GM12873 (cell line): ENCODE results near the gene CRTC3.
A peak's percentile ranks its signal among the peaks of the same experiment; 100 is the strongest.

Experiments
- TF ChIP-seq, protein P1 (sequence below): IDR thresholded peaks from 2 replicates; pipeline ENCODE4 v1.5.1; 2012; ENCODE audit warnings: low read depth, mild to moderate bottlenecking, moderate library complexity, low read length, control low read depth; ENCODE audit not compliant: insufficient read depth; ENCODE audit errors: missing control alignments

Gene CRTC3

DNA sequence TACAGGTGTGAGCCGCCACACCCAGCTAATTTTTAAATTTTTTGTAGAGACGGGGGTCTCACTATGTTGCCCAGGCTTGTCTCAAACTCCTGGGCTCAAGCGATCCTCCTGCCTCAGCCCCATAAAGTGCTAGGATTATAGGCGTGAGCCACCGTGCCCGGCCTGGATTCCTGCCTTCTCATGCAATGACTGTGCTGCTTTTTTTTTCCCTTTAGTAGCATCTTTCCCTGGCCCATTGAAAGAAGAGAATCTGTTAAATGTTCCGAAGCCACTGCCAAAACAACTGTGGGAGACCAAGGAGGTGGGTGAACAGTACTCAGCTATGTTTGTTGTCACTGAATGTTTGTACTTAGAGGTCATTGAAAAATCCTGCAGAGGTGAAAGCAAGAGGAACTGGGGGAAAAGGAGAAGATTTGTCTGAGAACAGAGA, 88.0 kb downstream of the CRTC3 start:
- TF ChIP-seq, protein P1, sequence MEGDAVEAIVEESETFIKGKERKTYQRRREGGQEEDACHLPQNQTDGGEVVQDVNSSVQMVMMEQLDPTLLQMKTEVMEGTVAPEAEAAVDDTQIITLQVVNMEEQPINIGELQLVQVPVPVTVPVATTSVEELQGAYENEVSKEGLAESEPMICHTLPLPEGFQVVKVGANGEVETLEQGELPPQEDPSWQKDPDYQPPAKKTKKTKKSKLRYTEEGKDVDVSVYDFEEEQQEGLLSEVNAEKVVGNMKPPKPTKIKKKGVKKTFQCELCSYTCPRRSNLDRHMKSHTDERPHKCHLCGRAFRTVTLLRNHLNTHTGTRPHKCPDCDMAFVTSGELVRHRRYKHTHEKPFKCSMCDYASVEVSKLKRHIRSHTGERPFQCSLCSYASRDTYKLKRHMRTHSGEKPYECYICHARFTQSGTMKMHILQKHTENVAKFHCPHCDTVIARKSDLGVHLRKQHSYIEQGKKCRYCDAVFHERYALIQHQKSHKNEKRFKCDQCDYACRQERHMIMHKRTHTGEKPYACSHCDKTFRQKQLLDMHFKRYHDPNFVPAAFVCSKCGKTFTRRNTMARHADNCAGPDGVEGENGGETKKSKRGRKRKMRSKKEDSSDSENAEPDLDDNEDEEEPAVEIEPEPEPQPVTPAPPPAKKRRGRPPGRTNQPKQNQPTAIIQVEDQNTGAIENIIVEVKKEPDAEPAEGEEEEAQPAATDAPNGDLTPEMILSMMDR, result no peak

DNA sequence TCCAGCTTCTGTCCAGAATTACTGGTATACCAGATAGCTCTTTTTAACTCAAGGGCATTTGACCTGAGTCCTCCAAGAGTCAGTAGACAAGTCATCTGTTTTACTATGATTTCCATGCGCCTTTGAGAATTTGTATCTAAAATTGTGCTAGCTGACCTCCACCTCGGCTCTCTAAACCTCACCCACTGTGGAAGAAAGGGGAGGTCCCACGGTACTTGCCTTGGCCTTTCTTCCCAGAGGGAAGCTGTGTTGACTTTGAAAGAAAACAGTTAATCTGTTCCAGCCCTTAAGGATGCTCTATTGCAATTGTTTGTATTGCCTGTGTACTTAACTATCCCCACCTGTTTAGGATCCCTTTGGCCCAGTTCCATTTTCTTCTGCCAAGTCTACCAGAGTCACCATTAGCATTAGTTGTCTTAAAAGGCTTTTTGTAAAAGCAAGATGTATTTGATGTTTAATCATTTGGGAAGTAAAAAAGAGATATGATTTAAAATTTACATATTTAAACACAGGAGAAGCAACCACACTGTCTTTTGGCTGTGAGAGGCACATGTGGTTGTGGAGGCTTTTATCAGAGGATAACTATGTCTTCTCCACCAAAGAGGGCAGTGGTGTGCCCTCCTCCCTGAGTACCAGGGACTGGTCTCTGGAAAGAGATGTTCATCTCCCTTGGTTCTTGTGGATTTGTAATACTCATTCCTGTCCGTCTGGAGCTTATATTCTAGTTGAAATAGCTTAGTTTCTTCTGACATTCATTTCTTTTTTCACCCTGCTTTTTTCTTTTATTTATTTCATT, 88.8 kb downstream of the CRTC3 start:
- TF ChIP-seq, protein P1, result peak; percentile 10

DNA sequence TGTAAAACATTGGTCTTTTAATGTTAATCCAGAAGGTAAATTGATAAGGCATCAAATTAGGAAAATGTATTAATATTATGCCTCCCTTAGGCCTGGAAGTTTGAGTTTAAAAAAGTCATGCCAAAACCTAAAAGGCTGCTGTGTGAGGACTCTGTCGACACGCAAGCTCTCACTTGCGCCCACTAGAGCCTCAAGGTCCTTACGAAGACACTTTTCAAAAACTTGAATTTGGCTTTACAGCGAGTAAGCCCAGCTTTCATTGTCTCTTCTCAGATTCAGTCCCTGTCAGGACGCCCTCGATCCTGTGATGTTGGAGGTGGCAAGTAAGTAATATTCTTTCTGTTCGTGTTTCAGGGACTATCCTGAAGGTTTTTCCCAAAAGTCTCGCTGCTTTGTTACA, 89.7 kb downstream of the CRTC3 start:
- TF ChIP-seq, protein P1, result no peak

DNA sequence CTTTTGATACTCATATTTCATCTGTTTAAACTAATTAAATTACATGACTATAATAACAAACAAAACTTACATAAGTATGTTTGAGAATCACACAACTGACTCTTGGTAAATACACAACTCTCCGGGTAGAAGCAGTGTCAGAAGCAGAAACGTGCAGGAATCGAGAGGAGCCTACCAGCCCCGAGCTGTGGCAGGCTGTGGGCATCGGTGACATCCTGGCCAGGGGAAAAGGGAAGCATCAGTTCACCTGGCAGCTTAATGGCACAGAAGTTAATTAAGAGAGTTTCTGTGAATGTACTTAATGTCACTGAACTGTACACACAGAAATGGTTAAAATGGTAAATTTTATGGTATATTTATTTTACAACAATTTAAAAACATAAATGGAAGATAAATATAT, 90.2 kb downstream of the CRTC3 start:
- TF ChIP-seq, protein P1, result no peak

DNA sequence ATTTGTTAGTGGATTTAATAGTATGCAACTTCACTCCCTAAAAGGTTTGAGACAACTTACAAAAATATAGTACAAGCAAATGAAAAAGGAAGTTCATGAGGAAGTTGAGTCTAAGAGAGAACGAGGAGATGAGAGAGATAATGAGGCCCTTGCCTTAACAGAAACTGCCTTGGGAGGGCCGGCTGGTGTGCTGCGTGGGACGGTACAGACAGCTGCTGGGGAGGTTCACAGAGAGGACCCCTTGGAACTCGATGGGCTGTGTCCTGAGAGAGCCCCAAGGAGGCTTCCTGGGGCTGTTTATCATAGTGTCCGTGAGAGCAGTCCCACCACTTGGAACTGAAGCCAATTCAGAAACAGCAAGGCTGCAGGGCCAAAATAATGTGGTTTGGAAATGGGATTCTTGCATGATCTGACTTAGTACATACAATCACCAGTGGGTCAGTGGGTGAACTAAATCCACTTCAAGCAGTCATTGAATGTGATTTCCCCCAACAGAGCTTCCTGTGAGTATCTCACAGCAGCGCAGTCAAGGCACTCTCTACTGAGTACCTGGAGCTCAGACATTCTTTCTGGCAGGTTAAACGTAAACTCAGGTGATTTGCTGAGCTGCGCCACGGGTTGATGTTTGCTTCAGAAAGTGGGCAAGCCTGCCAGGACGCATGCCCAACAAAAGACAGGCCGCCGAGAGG, 90.8 kb downstream of the CRTC3 start:
- TF ChIP-seq, protein P1, result no peak

- TF ChIP-seq, protein P1, result no peak
Observed at GRCh38 chr15:90623854-90624253, 94.1 kb downstream of the CRTC3 start.

- TF ChIP-seq, protein P1, result no peak
Observed at GRCh38 chr15:90624278-90624981, 94.7 kb downstream of the CRTC3 start.
